Ascending aorta (tissue), 2 donors: ENCODE measurements around the gene MMP14. TPM values are rescaled to one million over a fixed set of nuclear protein-coding genes. Genes with fewer than 3 reads are reported as not detected.
"Not testable (repeated sequence)": the region's sequence is repeated elsewhere in the genome, so short reads cannot be mapped to it uniquely, and the experiment has no call there.

Source experiments
- DNase-seq, 2 donors: peaks; one replicate each; pipeline ENCODE4 v3.0.0-alpha.2; 2019; ENCODE audit warnings: low spot score in 2 of 2
- H3K27ac ChIP-seq, 2 donors: fragments of 200-600 bp; sonication (generic); one replicate each; pipeline ENCODE4 v1.5.1; 2016 to 2017; ENCODE audit warnings: mild to moderate bottlenecking in 1 of 2
- H3K27me3 ChIP-seq: fragments of 200-600 bp; sonication (generic); one replicate; pipeline ENCODE4 v1.5.1; 2017
- H3K36me3 ChIP-seq, 2 donors: fragments of 200-600 bp; sonication (generic); one replicate each; pipeline ENCODE4 v1.5.1; 2016
- H3K4me1 ChIP-seq, 2 donors: fragments of 200-600 bp; sonication (generic); one replicate each; pipeline ENCODE4 v1.5.1; 2016 to 2017; ENCODE audit warnings: mild to moderate bottlenecking in 1 of 2
- H3K4me3 ChIP-seq, 2 donors: fragments of 200-600 bp; sonication (generic); one replicate each; pipeline ENCODE4 v1.5.1; 2016 to 2017; ENCODE audit warnings: mild to moderate bottlenecking in 1 of 2
- H3K9me3 ChIP-seq, 2 donors: fragments of 200-600 bp; sonication (generic); one replicate each; pipeline ENCODE4 v1.5.1; 2016
- intact Hi-C: fragments of 100-400 bp; cut with DNase I; formaldehyde crosslinking; loops from one replicate; pipeline ENCODE4 v1.15.1; 2023
- total RNA-seq: library from RNA; depleted of rRNA; stranded (reverse); fragments of >200 nt; gene quantifications from one replicate; pipeline ENCODE4 v1.1.0, GENCODE V29; 2016
- TF ChIP-seq, protein P1 (sequence below), 3 experiments: fragments of 200-600 bp in 2 of 3; fragments of 450-650 bp in 1 of 3; sonication (generic) in 2 of 3; IDR thresholded peaks; one replicate each; pipeline ENCODE4 v1.5.1; 2016 to 2019; ENCODE audit warnings: antibody characterized with exemption in 3 of 3, mild to moderate bottlenecking in 1 of 3, moderate library complexity in 1 of 3

The MMP14 gene
- total RNA-seq, 1 donor from 2014 or later, result 178 TPM

DNA sequence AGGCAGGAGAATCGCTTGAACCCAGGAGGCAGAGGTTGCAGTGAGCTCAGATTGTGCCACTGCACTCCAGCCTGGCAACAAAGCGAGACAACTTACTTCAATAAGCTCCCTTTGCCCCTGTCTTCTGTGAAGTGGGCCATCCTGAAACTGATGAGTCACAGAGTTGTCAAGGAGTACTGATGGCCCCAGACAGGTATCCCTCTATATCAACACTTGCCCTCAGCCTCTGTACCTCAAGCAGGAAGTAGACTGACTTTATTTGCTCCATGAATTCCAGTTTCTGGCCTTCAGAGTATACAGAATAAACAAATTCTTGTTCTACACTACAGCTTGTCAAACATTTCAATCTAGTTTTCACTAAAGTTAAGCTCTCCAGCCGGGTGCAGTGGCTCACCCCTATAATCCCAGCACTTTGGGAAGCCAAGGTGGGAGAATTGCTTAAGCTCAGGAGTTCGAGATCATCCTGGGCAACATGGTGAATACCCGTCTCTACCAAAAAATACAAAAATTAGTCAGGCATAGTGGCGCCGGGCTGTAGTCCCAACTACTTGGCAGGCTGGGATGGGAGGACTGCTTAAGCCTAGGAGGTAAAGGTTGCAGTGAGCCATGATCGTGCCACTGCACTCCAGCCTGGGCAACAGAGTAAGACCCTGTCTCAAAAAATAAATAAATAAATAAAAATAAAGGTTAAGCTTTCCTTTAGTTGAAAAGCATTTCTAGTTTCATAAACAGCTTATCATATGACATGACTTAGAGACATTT lies 18.8 kb downstream of the MMP14 start:
- H3K4me1 ChIP-seq, result peaks cover 22 to 23% of the 10 kb centered on the region in 2 donors
- no peak overlapping the region for H3K27ac ChIP-seq
- no peaks in the 10 kb centered on the region for H3K36me3 ChIP-seq
- TF ChIP-seq, protein P1, sequence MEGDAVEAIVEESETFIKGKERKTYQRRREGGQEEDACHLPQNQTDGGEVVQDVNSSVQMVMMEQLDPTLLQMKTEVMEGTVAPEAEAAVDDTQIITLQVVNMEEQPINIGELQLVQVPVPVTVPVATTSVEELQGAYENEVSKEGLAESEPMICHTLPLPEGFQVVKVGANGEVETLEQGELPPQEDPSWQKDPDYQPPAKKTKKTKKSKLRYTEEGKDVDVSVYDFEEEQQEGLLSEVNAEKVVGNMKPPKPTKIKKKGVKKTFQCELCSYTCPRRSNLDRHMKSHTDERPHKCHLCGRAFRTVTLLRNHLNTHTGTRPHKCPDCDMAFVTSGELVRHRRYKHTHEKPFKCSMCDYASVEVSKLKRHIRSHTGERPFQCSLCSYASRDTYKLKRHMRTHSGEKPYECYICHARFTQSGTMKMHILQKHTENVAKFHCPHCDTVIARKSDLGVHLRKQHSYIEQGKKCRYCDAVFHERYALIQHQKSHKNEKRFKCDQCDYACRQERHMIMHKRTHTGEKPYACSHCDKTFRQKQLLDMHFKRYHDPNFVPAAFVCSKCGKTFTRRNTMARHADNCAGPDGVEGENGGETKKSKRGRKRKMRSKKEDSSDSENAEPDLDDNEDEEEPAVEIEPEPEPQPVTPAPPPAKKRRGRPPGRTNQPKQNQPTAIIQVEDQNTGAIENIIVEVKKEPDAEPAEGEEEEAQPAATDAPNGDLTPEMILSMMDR (IDR thresholded peaks at IDR 0.05), result no peak
- no peaks in the 10 kb centered on the region for H3K9me3 ChIP-seq
- intact Hi-C loops, result loop anchor here (10.0 kb wide), 1 partner anchor 90 kb away; the partner anchor contains the start of gene OXA1L
- no peaks in the 10 kb centered on the region for H3K27me3 ChIP-seq
- DNase-seq, result no peak
- no peak overlapping the region for H3K4me3 ChIP-seq

DNA sequence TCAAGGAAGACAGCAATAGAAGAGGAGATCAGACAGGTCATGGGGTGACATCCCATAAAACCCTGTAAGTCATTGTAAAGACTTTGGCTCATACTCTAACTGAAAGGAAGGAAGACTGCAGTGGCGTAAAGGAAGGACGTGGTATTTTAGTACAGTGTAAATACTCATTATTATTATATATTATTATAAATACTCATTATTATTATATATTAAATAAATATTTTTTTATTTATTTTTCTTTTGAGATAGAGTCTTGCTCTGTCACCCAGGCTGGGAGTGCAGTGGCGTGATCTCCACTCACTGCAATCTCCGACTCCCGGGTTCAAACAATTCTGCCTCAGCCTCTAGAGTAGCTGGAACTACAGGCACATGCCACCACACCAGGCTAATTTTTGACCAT lies 20.0 kb downstream of the MMP14 start:
- Histone ChIP-seq H3K36me3 (no peaks in the 10 kb centered on the region), H3K4me1 (peaks cover 11 to 12% of the 10 kb centered on the region in 2 donors), H3K27ac (no peak overlapping the region), H3K4me3 (no peak overlapping the region), H3K9me3 (no peaks in the 10 kb centered on the region), H3K27me3 (no peaks in the 10 kb centered on the region)
- intact Hi-C loops, result loop anchor here (10.0 kb wide), 1 partner anchor 92 kb away; the partner anchor contains the start of gene OXA1L
- TF ChIP-seq, protein P1 (IDR thresholded peaks at IDR 0.05), result no peak
- no peak for DNase-seq

DNA sequence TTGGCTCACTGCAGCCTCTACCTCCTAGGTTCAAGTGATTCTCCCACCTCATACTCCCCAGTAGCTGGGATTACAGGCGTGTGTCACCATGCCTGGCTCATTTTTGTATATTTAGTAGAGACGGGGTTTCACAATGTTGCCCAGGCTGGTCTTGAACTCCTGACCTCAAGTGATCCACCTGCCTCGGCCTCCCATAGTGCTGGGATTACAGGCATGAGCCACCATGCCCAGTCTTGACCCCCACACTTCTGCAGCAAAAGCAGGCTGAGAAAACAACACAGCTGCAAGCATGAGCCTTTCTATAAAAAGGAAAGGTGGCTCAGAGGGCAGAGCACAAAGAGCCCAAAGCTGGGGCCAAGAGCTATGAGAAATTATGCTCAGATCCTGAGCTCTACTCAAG lies 24.0 kb downstream of the MMP14 start:
- DNase-seq, H3K4me1 ChIP-seq, H3K4me3 ChIP-seq, H3K36me3 ChIP-seq, H3K27me3 ChIP-seq, H3K9me3 ChIP-seq, H3K27ac ChIP-seq, intact Hi-C loops: not testable (repeated sequence)

DNA sequence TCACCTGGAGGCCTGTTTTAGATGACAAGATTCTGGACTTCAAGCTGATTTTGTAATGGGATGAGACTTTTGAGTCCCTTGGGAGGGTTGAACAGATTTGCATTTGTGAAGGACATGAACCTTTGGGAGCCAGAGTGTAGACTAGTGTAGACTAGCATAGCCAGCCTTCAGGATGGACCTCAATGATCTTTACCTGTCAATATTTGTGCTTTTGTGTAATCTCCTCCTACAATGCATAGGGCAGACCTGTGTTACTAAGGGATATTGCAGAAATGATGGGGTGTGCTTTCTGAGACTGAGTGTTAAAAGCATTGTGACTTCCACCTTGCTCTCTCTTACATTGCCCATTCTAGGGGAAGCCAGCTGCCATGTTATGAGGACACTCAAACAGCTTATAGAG lies 25.3 kb downstream of the MMP14 start:
- Histone ChIP-seq H3K9me3 (no peaks in the 10 kb centered on the region), H3K4me3 (no peak overlapping the region), H3K4me1 (no peaks in the 10 kb centered on the region), H3K27me3 (no peaks in the 10 kb centered on the region), H3K27ac (no peak overlapping the region), H3K36me3 (no peaks in the 10 kb centered on the region)
- TF ChIP-seq, protein P1 (IDR thresholded peaks at IDR 0.05), result no peak
- DNase-seq, result no peak
- intact Hi-C loops, result no loop called here

DNA sequence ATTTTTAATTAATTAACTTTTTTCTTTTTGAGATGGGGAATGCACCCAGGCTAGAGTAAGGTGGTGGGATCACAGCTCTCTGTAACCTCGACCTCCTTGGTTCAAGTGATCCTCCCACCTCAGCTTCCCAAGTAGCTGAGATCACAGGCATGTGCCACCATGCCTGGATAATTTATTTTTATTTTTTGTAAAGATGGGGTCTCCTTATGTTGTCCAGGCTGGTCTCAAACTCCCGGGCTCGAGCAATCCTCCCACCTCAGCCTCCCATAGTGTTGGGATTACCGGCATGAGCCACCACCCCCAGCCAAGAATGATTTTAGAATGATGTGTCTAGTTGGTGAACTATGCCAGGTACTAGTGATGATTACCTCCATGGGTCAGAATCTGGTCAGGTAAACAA lies 28.6 kb downstream of the MMP14 start:
- Histone ChIP-seq H3K27ac (no peak overlapping the region), H3K4me1 (peaks cover 0 to under 1% of the 10 kb centered on the region in 2 donors)

More for the DNA sequence above, 28.6 kb downstream of the MMP14 start:
- intact Hi-C loops, result no loop called here
- H3K36me3 ChIP-seq, result no peaks in the 10 kb centered on the region
- TF ChIP-seq, protein P1 (IDR thresholded peaks at IDR 0.05), result no peak
- H3K9me3 ChIP-seq, result no peaks in the 10 kb centered on the region
- H3K4me3 ChIP-seq, result no peak overlapping the region
- no peak for DNase-seq
- no peaks in the 10 kb centered on the region for H3K27me3 ChIP-seq
